ENCODE results near the gene ASB2.

The ASB2 gene

DNA sequence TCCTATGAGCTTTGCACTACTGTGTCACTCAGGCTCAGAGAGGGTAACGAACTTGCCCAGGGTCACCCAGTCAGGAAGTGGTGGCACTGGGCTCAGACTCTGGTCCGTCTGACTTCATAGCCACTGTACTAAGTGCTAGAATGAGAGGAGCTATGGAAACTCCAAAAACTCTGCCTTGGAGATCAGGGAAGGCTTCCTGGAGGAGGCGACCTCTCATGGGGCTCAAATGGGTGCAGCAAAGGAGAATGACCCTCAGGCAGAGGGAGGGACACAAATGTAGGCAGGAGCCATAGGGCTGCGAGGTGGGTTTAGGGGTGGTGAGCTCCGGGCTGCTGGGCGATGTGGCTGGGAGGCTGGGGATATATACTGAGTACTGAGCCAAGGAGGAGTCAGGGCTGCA is 23.9 kb upstream of the ASB2 start:
- no peak for DNase-seq

DNA sequence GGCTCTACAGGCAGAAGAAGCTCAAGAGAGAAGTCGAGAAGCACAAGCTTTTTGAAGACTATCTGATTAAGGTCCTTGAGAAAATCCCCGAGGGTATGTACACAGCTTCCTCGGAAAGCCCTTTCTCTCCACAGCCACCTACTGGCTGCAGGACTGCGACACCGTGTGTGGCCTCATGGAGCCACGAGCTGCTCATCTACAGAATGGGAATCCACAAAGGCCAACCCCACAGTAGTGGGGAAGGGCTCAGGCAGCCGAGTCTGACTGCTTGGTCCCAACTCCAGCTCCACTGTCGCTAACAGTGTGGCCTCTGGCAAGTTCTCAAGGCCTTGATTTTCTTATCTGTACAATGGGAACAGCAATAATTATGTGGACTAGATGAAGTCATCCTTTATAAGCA is 23.2 kb upstream of the ASB2 start:
- no peak for DNase-seq

DNA sequence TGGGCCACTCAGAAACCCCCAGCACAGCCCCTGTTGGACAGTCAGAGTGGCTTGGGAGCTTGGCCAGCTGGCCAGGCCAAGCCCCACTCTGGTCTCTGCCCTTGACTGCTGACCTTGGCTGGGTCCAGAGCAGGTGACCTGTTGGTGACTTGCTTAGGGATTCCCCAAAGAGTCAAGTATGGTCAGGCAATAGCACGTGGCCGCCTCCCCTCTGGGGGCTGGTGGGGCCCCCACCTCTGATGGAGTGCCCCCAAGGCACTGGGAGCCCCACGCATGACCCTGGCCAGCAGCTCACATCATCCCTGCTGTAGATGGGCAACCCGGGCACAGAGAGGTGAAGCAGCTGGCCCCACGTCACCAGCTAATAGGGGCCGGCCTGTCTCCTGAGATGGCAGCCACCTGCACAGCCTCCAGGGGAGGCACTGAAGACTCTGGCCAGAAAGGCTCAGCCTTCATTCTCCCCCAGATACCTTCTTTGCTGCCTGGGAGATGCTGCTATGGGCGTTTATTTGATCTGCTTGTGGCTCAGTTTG is 22.6 kb upstream of the ASB2 start:
- no peak for DNase-seq

DNA sequence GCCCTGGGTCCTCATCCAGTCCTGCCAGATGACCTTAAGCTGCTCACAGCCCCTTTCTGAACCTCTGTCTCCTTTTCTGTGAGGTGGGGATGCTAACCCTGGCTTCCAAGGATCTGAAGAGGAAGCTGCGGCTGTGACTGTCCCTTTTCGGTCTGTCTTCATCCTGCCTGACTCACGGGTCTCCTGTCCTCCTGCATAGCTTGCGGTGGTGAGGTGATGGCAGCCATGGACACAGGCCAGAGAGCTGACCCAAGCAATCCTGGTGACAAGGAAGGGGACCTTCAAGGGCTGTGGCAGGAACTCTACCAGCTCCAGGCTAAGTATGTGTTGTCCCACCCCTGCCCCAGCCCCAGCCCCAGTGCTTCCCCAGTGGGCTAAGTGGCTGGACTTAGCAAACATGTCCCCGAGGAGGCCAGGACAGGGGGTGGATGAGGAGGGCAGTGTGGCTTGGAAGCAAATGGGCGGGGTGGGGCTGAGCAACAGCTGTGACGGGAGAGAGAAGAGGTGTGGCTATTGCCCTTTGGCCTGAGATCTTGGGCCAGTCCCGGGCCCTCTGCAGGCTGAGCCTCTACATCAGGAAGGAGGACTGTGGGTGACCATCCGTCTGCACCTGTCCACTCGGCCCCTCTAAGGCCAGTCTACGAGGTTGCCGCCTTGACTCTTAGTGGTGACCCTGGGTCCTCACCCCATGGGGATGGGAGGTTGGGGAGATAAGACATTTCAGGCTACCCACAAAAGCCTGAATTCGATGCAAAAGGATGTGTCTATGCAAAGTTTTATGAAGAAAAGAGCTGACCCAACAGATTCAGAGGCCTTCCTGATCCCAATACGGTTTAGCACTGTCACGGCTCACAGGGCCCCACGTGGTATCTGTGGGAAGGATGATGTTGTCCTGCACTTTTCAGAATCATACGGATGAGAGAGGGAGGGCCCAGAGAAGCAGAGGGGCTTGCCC is 21.8 kb upstream of the ASB2 start:
- no peak for DNase-seq

DNA sequence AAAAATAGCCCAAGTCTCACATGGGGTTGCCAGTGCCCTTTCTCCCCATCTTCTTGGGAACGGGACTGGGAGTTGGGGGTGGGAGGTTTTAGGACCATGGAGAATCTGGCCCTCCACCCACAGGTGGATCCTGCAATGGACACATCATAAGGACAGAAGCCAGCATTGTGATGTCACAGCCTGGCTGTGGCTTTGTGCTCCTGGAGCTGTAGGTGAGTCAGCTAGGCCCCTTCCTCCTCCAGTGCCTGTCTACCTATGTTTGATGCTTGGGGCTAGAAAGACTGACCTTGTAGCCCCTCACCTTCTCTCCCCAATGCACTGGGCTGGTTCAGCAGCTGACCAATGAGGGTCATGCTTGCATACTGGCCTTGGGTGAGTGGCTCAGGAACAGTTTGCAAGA is 20.7 kb upstream of the ASB2 start, which contains the start of gene CCDC197:
Gene CCDC197 (plus strand): TSS at position 220 of the 400 bp plus-strand sequence. CDS start 831 bp downstream, outside the sequence.
- no peak for DNase-seq

DNA sequence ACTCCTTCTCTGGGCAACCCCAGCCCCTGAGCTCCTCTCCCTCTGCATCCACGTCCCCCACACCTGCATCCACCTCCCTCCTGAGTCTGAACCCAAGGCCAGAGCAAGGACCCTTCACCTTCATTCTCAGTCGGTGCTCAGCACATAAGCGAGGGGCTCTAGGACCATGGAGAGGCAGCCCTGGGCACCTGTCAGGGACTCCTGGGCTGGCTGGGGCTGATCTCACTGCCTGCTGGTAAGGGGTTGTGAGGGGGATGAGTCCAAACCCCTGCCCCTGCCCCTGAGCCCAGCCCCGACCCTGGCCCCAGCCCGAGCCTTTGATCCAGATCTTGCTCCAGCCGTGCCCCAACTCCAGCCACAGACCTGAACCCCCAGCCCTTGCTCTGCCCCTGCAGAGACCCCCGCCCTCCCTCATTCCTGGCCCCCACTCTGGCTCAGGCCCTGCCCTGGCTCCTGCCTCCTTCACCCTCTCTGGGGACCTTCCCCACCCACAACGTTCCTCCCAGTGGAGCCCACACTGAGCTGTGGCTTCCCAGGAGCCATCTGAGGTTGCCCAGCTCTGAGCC is 19.8 kb upstream of the ASB2 start:
- DNase-seq: no peak

DNA sequence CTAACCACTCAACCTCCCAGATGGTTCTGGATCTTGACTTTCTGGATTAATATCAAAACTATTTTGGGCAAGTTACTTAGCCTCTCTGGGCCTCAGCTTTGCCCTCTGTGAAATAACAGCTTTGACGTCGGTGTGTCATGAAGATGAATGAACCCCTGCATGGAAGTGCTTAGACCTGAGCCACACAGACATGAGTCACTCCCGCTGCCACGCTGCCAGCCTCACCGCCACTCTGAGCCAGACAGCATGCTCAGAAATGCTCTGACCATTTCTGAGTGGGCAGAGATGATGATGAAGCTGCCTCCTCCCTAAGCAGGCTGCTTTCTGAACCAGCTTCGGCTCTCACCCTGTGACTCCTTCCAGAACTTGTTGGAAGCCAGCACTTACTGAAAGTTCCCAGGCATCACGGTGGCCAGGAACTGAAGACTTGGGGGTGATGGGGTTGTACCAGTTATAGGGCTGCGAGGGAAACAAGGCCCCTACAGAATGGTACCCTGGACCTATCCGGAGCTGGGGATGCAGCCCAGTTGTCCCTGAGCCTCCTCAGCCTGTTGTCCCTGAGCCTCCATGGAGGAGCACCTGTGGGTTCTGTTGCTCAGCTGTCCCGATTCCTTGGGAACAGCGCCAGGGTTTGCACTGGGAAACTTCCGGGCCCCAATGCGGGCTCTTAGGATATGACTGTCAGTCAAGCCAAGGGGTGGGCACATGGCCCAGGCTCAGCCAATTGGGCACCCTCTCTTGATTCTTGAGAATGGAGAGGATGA is 18.7 kb upstream of the ASB2 start:
- no peak for DNase-seq

DNA sequence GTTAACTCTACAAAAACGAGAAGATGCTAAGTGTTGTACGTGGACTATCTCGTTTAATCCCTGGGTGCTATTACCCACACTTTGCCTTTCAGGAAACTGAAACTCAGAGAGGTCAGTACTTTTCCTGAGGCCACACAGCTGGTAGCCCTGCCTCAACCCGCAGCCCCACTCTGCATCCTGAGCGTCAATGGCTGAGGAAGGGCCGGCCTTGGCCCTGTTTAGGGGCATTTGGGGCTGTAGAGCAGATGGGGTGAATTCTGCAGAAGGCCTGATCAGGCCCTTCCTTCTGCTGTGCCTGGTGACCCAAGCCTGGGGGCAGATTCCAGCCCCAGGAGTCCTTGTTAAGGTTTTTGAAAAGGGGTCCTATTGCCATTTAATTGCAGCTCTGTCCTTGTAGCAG is 17.0 kb upstream of the ASB2 start:
- DNase-seq: no peak

DNA sequence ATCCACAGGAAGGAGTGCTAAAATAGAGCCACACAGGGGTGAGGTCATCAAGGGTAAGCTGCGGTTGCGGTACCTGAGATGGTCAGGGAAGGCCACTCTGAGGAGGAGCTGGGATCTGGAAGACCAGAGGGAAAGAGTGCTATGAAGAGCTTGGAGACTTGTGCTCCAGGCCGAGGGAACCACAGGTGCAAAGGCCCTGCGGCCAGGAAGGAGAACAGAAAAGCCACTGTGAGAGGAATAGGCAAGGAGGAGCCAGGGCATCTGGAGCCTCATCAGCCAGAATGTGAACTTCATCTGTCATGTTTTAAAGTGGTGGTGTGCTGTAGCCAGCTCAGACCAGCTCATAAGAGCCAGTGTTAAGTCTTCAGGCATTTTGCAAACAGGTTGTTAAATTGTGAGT is 15.3 kb upstream of the ASB2 start:
- DNase-seq: no peak

DNA sequence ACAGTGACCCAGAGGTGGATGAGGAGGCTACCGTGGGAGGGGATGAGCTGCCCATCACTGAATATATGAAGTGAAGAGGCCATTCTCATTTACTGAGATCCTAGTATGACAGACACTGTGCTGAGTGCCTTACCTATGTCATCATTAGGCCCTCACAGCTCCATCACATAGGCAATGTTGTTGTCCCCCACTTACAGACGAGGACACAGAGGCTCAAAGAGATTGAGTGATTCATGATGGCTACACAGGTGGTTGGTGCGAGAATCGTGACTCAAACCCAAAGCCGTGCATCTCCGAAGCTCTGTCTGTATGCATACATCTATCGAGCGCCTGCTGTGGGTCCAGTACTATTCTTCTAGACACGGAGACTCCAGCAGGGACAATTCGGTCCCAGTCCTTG is 14.8 kb upstream of the ASB2 start:
- DNase-seq: no peak

DNA sequence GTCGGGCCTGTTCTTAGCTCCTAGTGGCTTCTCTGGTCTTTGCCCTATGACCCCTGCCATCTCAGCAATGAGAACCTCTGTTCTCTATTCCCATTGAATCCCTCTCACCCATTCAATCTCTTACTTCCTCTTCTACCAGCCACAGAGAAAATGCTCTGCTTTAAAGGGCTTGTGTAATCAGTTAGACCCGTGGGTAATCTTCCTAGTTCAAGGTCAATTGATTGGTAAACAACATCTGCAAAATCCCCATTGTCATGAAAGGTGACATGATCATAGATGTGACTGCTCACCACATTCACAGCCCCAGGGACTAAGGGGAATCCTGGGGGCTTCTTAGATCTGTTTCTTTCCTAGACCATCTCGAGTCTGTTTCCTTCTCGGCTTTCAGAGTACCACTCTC is 13.6 kb upstream of the ASB2 start:
- no peak for DNase-seq

DNA sequence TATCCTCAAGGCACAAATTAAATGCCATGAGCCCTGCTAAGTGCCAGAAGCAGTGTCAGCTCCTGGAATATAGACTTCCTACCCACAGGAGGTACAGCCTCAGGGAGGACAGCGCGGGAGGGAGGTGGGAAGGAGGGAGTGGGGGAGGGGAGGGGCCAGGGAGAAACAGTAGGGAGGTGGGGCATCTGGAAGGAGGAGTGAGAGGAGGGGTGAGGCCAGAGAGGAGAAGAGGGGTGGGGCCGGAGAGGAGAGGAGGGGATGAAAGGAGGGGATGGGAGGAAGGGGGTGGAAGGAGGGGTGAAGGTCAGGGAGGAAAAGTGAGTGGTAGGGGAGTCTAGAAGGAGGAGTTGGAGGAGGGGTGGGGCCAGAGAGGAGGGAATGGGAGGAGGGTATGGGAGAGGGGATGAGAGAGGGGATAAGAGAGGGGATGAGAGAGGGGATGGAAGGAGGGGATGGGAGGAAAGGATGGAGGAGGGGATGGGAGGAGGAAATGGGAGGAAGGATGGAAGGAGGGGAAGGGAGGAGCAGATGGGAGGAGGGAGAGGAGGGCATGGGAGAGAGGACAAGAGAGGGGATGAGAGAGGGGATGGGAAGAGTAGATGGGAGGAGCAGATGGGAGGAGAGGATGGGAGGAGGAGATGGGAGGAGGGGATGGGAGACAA is 11.6 kb upstream of the ASB2 start:
- no peak for DNase-seq

DNA sequence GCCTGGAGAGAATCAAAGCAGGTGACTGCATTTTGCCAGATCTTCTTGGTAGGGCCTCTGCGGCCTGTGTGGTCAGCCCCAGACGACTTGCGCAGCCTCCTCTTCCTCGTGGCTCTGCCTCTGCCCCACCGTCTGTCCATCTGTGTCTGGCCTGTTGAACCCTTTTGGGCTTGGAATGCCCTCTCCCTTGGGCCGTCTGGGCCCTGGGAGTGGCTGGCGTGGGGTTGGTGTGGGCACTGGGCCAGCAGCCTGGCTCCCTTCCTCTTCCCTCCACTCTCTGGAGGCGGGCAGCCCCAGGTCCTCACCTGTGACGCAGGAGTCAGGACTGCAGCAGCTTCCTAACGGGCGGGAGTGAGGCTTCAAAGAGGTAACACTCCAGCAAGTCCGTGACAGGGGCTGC is 11.0 kb upstream of the ASB2 start:
- no peak for DNase-seq

DNA sequence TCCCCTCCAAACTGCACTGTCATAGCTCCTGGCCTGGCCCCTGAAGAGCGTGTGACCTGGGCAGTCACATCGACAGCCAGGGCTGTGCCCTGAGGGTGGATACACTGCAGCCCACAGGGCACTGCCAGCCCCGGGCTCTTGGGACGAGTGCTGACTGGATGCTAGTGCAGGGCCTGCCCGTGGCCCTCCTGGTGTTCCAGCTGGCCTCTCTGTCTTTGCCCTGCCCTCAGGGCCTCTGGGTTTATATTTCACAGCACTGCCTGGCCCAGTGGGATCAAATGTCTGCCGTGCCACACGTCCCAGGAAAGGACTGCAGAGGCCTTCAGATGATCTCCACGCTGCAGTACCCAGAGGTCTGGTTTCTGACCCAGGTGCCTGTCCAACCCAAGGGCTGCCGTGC is 10.6 kb upstream of the ASB2 start:
- no peak for DNase-seq

DNA sequence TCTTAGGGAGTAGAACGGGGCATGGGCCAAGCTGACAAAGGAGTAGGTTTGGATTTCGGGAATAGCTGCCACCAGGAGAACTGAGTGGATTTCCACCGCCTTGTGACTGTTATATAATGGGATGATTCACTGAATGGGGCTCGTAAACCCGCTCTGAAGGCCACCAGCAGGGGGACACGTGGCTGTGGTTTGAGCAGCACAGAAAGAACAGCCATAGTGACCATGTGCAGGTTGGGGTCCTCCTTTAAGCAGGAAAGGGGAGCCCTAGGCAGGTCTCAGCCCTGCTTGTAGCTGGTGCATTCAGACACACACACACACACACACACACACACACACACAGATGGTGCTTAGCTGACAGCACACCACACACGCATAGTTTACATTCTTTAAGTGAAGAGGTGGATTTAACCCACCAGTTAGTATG is 8.6 kb upstream of the ASB2 start:
- no peak for DNase-seq

DNA sequence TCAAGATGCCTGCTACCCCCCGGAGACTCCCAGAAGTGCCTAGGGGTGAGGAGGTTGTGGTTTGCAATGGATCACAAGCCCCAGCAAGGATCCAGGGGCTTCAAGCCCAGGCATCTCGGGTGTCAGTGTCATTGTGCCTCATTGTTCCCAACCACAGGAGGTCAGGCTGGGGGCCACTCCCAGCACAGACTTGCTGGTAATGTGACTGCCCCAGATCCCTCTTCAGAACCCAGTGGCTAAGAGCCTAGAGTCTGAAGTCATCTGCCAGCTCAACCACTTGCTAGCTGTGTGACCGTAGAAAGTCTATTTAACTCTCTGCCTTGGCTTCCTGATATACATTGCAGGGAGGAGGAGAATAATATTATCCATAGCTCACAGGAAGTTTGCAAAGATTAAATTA is 7.7 kb upstream of the ASB2 start:
- DNase-seq: no peak

DNA sequence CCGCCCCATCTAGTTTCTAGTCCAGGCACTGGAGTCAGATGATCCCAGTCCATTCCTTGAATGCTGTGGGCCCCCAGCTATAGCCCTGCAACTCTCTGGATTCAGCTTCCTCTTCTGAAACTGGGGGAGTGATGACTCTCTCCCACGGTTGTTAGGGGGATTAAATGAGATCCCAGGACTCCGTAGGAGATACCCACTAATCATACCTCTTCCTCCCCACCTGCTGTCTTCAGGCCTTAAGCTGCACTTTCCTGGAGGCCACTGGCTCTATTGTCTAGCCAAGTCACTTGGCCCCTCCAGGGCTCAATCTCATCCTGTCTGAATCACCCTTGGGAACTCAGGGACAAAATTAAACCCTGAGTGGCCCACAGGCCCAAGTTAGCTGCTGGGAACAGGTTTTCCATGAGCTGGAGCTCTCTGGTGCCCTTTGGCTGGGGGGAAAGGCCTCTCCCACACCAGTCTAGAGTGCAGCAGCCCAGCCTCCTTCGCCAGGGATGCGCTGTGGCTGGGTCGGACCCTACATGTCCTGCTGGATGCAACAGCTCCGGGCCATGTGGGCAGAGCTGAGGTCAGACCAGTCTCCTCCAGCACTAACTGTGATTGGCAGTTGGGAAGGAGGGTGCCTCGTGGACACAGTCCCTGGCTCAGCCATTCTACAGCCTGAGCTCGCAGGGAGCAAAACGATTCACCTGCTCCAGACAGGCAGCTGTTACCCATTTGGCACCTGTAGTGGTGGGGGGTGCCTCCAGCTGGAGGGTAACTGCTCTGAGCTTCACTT is 6.0 kb upstream of the ASB2 start:
- DNase-seq: no peak

DNA sequence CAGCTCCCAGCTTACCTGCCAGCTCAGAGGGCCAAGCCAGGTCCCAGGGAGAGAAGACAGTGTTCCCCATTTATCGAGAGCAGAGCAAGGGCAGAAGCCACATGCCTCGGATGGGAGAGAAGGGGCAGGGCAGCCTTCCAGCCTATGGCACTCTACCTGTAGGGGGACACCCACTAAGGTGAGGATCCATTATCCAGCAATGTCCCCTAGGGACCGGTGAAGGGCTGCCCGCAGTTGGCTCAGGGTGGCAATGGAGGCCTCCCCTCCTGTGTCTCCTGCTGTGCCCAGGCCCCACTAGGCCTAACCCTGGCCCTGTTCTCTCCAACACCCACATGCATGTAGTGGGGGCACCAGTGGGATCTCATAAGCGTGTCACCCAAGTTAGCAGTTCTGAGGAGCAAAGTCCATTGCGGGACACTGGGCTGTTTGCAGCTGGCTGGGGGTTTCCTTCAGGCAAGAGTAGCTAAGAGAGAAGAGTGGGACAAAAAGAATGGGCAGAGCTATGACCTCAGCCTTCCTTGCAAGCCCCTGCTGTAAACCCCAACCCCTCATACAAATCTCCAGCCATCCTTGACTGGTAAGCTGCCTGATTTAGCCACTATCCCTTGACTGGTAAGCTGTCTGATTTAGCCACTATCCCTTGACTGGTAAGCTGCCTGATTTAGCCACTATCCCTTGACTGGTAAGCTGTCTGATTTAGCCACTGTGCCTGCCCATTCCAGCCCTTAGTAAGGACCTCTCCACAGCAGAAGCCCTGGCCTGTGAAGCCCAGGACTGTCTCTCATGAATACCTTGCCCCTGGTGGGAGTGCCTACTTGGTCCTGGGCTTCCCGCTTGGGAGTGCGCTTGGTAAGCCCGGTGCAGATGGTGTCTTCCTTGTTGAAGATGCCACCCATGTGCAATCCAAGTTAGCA is 5.2 kb upstream of the ASB2 start:
- no peak for DNase-seq

DNA sequence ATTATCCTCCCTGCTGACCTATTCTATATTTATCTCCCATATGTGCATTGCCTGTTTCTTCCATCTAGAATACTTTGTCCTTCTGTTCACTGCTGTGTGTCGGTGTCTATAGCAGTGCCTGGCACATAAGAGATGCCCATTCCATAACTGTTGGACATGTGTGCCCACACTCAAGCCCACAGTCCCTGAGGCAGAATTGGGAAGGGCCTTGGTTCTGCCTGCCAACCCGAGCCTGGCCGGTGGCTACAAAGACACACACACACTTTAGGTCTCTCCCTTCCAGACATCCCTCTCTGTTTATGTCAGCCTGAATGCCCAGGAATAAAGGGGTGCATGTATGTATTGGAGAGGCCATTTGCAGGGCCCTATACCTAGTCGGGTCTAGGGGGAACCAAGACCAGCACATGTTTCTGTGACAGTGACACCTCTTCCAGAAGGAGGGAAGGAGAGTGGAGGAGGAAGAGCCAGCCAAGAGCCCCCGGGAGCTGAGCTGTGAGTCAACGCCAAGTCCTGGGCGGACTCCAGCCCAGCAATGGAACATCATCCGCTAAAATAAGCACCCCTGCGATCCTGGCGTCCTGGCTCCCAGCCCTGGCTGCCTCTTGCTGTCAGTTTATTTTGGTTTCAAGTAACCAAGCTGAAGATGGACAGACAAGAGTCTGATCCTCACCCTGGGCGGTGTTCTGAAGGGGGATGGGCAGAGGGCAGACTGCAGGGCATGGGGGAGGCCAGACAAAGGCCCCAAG is 4.3 kb upstream of the ASB2 start:
- no peak for DNase-seq

DNA sequence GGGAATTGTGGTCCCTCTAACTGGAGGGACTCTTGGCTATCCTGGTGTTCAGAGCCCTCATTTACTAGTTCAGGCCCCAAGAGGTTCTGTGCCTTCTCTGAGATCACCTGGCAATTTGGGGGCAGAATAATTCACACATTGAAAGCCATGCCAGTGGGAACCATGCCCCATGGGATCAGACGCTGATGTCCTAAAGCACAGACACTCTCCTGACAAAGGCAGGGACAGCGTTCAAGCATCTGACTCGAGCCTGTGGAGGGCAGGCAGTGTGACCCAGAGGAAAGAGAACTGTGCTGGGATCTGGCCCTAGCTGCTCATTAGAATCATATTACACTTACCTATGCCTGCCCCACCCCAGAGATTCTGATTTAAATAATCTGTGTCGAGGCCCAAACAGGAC is 2.4 kb upstream of the ASB2 start:
- DNase-seq: no peak

Data from activated CD4-positive, alpha-beta T cell treated with anti-CD3 and anti-CD28 coated beads for 1 hour (primary cell).